Measurements from ENCODE around the gene LIN54.
A peak's percentile ranks its signal among the peaks of the same experiment; 100 is the strongest.
"Not testable (repeated sequence)": the region's sequence is repeated elsewhere in the genome, so short reads cannot be mapped to it uniquely, and the experiment has no call there.

Gene LIN54

GRCh38 chr4:83010522-83011318 lies at the start of gene LIN54:
TSS of gene LIN54 (minus strand) at chr4:83010823. CDS start at chr4:82984844, 25,979 bp downstream.
- DNase-seq: peak; percentile 35 to 74

GRCh38 chr4:83054928-83055327 lies 44.3 kb upstream of the LIN54 start:
- DNase-seq: peak in 1 of 2 experiments; percentile 2

GRCh38 chr4:83048781-83049180 lies 38.2 kb upstream of the LIN54 start:
- not testable (repeated sequence) for DNase-seq

- no peak for DNase-seq
These were observed 36.3 kb upstream of the LIN54 start for GRCh38 chr4:83046693-83047473.

GRCh38 chr4:83043801-83044407 lies 33.3 kb upstream of the LIN54 start:
- DNase-seq: no peak

GRCh38 chr4:83043157-83043556 lies 32.5 kb upstream of the LIN54 start:
- not testable (repeated sequence) for DNase-seq

GRCh38 chr4:83040269-83040668 lies 29.6 kb upstream of the LIN54 start:
- no peak for DNase-seq

GRCh38 chr4:83036991-83037665 lies 26.5 kb upstream of the LIN54 start:
- no peak for DNase-seq

GRCh38 chr4:83034630-83035494 lies 24.2 kb upstream of the LIN54 start, which contains the start of gene COPS4:
TSS of gene COPS4 (plus strand) at chr4:83035183. CDS start at chr4:83035225, 42 bp downstream.
- peak; percentile 99 for DNase-seq

GRCh38 chr4:83029688-83030087 lies 19.1 kb upstream of the LIN54 start:
- DNase-seq: no peak

- DNase-seq: no peak
These were observed 18.4 kb upstream of the LIN54 start for GRCh38 chr4:83028976-83029375.

- DNase-seq: no peak
These were observed 14.9 kb upstream of the LIN54 start for GRCh38 chr4:83025563-83025962.

GRCh38 chr4:83024233-83024632 lies 13.6 kb upstream of the LIN54 start:
- DNase-seq: no peak

GRCh38 chr4:83023599-83023998 lies 13.0 kb upstream of the LIN54 start:
- not testable (repeated sequence) for DNase-seq

- DNase-seq: no peak
These were observed 12.3 kb upstream of the LIN54 start for GRCh38 chr4:83022724-83023450.

GRCh38 chr4:83019794-83020494 lies 9.3 kb upstream of the LIN54 start:
- no peak for DNase-seq

- DNase-seq: no peak
These were observed 3.3 kb upstream of the LIN54 start for GRCh38 chr4:83013902-83014301.

GRCh38 chr4:83013420-83013867 lies 2.8 kb upstream of the LIN54 start:
- peak; percentile 2 to 15 for DNase-seq

GRCh38 chr4:83012687-83013419 lies 2.2 kb upstream of the LIN54 start:
- DNase-seq: peak; percentile 95 to 96
